OCI-LY1 (cell line): ENCODE results near the gene RASL12.

Source experiments
- H2AFZ ChIP-seq: fragments of 200-600 bp; sonication (generic), shearing (Covaris generic); 2 replicates; pipeline ENCODE4 v1.6.0; 2014; ENCODE audit warnings: antibody characterized with exemption, mild to moderate bottlenecking, low read length
- H3F3A ChIP-seq: fragments of 200-600 bp; sonication (generic), shearing (Covaris generic); 2 replicates; pipeline ENCODE4 v1.6.0; 2014; ENCODE audit warnings: mild to moderate bottlenecking, antibody characterized with exemption, low read length, moderate library complexity; ENCODE audit not compliant: insufficient read depth
- H3K27ac ChIP-seq: fragments of 200-600 bp; sonication (generic); 2 replicates; pipeline ENCODE4 v1.5.1; 2014; ENCODE audit warnings: low read length, mixed run types, mild to moderate bottlenecking, low read depth; ENCODE audit not compliant: poor library complexity, severe bottlenecking
- H3K27me3 ChIP-seq: fragments of 200-600 bp; sonication (generic); 2 replicates; pipeline ENCODE4 v1.6.0; 2014; ENCODE audit warnings: antibody characterized with exemption, mild to moderate bottlenecking, low read length, moderate library complexity; ENCODE audit not compliant: insufficient read depth
- H3K36me3 ChIP-seq: fragments of 200-600 bp; sonication (generic); 2 replicates; pipeline ENCODE4 v1.6.1; 2014; ENCODE audit warnings: mild to moderate bottlenecking, antibody characterized with exemption, low read length, moderate library complexity, mixed read lengths; ENCODE audit not compliant: insufficient read depth
- H3K4me1 ChIP-seq: fragments of 200-600 bp; sonication (generic); 2 replicates; pipeline ENCODE4 v1.5.1; 2014; ENCODE audit warnings: mild to moderate bottlenecking, low read length, moderate library complexity; ENCODE audit not compliant: insufficient read depth, severe bottlenecking
- H3K4me2 ChIP-seq: fragments of 200-600 bp; sonication (generic), shearing (Covaris generic); 2 replicates; pipeline ENCODE4 v1.6.1; 2014; ENCODE audit warnings: low read length
- H3K4me3 ChIP-seq: fragments of 200-600 bp; sonication (generic); 2 replicates; pipeline ENCODE4 v1.5.1; 2014; ENCODE audit warnings: low read length, low read depth, mild to moderate bottlenecking, mixed read lengths; ENCODE audit not compliant: poor library complexity, severe bottlenecking
- H3K79me2 ChIP-seq: fragments of 200-600 bp; shearing (Covaris generic); 2 replicates; pipeline ENCODE4 v1.6.1; 2016; ENCODE audit warnings: mixed run types, low read length, mixed read lengths; ENCODE audit not compliant: insufficient read depth
- H3K9ac ChIP-seq: fragments of 200-600 bp; sonication (generic), shearing (Covaris generic); 2 replicates; pipeline ENCODE4 v1.6.1; 2014; ENCODE audit warnings: mild to moderate bottlenecking, low read length, mixed read lengths
- H3K9me2 ChIP-seq: fragments of 200-600 bp; sonication (generic), shearing (Covaris generic); 2 replicates; pipeline ENCODE4 v1.6.1; 2014; ENCODE audit warnings: low read depth, mild to moderate bottlenecking, low read length, mixed read lengths
- H3K9me3 ChIP-seq: fragments of 200-600 bp; shearing (Covaris generic); 2 replicates; pipeline ENCODE4 v1.6.1; 2014; ENCODE audit warnings: low read length, mixed read lengths
- H4K20me1 ChIP-seq: fragments of 200-600 bp; sonication (generic), shearing (Covaris generic); 2 replicates; pipeline ENCODE4 v1.6.0; 2016; ENCODE audit warnings: mild to moderate bottlenecking, low read length; ENCODE audit not compliant: insufficient read depth
- EZH2 ChIP-seq: fragments of 200-600 bp; sonication (generic), shearing (Covaris generic); IDR thresholded peaks from 2 replicates; pipeline ENCODE4 v1.8.0; 2017; ENCODE audit warnings: borderline replicate concordance, mixed run types, mild to moderate bottlenecking, antibody characterized with exemption, low read length, moderate library complexity, mixed read lengths
- TF ChIP-seq, protein P1 (sequence below): fragments of 200-600 bp; sonication (generic), shearing (Covaris generic); IDR thresholded peaks from 2 replicates; pipeline ENCODE4 v1.5.1; 2017; ENCODE audit warnings: mild to moderate bottlenecking, antibody characterized with exemption, low read length, moderate library complexity, mixed read lengths

The RASL12 gene

DNA sequence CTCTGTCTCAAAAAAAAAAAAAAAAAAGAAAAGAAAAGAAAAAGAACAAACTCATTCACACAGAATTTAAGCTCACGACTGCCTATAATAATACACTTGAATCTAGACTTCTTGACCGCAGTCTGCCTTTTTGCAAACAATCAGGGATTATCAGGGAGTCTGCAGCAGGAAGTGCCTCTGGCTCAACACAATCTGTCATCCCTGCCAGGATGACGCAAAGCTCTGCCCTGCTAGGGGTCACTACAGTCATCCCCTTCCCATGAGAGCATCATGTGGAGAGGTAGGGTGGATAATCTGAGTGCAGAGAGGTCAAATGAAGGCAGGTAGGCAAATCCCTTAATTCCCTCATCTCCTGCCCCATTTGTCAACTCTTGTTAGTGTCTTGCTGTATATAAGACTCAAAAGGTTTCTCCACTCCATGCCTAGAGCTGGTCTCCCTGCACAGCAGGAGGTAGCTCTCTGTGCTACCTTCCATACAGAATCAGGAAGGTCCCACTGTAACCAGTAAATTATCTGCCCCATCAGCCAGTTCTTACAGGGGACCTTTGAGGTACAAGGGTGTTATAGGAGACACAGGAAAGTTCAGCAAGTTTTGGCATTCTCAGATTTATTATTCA lies 43.0 kb upstream of the RASL12 start:
- Histone ChIP-seq H3K4me1 (no peaks in the 10 kb centered on the region), H3K79me2 (no peaks in the 10 kb centered on the region), H3K4me3 (no peak overlapping the region), H4K20me1 (no peaks in the 10 kb centered on the region), H3K4me2 (no peak overlapping the region), H3K27me3 (no peaks in the 10 kb centered on the region), H3K27ac (no peak overlapping the region), H2AFZ (no peak overlapping the region), H3K36me3 (peaks cover 47% of the 10 kb centered on the region; the same call in 1 of the 2 replicates), H3K9ac (no peak overlapping the region), H3F3A (no peaks in the 10 kb centered on the region), H3K9me3 (no peaks in the 10 kb centered on the region), H3K9me2 (no peaks in the 10 kb centered on the region)
- TF ChIP-seq, protein P1, sequence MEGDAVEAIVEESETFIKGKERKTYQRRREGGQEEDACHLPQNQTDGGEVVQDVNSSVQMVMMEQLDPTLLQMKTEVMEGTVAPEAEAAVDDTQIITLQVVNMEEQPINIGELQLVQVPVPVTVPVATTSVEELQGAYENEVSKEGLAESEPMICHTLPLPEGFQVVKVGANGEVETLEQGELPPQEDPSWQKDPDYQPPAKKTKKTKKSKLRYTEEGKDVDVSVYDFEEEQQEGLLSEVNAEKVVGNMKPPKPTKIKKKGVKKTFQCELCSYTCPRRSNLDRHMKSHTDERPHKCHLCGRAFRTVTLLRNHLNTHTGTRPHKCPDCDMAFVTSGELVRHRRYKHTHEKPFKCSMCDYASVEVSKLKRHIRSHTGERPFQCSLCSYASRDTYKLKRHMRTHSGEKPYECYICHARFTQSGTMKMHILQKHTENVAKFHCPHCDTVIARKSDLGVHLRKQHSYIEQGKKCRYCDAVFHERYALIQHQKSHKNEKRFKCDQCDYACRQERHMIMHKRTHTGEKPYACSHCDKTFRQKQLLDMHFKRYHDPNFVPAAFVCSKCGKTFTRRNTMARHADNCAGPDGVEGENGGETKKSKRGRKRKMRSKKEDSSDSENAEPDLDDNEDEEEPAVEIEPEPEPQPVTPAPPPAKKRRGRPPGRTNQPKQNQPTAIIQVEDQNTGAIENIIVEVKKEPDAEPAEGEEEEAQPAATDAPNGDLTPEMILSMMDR, result no peak
- TF ChIP-seq EZH2, result no peak

DNA sequence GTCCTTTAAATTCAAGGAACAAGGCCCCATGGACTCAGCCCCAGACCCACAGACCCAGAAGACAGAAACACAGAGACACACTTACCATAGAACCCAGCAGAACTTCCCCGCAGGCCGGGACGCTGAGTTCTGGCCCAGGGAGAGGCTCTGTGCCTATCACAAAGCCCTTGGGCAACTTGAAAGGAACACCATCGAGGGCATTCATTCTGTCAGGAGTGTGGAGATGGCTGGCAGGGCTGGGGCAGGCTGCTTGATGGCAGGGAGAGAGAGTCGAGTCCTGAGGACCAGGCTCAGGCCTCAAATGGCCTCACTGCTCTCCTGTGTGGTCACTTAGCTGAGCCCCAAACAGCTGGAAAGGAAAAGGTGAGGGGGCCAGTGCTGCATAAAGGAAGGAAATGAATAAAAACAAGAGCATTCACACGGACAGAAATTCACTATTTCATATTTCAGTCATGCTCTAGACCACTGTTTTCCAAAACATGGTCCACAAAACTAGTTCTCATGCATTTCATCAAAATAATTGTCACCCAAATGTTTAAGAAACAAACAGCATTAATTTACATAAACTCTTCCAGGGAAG lies 38.3 kb upstream of the RASL12 start:
- no peak overlapping the region for H2AFZ ChIP-seq
- H3K9ac ChIP-seq, result no peak overlapping the region
- H4K20me1 ChIP-seq, result no peaks in the 10 kb centered on the region
- no peak overlapping the region for H3K27ac ChIP-seq
- H3K9me2 ChIP-seq, result no peaks in the 10 kb centered on the region
- no peaks in the 10 kb centered on the region for H3K27me3 ChIP-seq
- H3K36me3 ChIP-seq, result peaks cover 19% of the 10 kb centered on the region; the same call in 1 of the 2 replicates
- TF ChIP-seq EZH2, result no peak
- TF ChIP-seq, protein P1, result no peak
- H3K4me1 ChIP-seq, result no peaks in the 10 kb centered on the region
- H3K4me3 ChIP-seq, result no peak overlapping the region
- no peaks in the 10 kb centered on the region for H3K79me2 ChIP-seq
- no peak overlapping the region for H3K4me2 ChIP-seq
- no peaks in the 10 kb centered on the region for H3K9me3 ChIP-seq
- no peaks in the 10 kb centered on the region for H3F3A ChIP-seq

DNA sequence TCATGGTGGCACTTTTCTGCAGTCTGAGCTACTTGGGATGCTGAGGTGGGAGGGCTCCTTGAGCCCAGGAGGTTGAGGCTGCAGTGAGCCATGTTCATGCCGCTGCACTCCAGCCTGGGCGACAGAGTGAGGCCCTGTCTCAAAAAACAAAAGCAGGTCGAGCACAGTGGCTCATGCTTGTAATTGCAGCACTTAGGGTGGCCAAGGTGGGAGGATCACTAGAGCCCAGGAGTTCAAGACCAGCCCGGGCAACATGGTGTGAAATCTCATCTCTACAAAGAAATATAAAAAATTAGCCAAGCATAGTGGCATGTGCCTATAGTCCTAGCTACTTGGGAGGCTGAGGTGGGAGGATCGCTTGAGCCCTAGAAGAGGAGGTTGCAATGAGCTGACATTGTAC lies 37.2 kb upstream of the RASL12 start:
- no peaks in the 10 kb centered on the region for H3K4me1 ChIP-seq
- no peak overlapping the region for H3K27ac ChIP-seq
- no peak overlapping the region for H3K4me3 ChIP-seq
- no peak for TF ChIP-seq EZH2
- TF ChIP-seq, protein P1, result no peak
- peaks cover 14% of the 10 kb centered on the region; the same call in 1 of the 2 replicates for H3K36me3 ChIP-seq
- no peak overlapping the region for H2AFZ ChIP-seq
- no peaks in the 10 kb centered on the region for H3K9me2 ChIP-seq
- H3K9me3 ChIP-seq, result no peaks in the 10 kb centered on the region
- H3F3A ChIP-seq, result no peaks in the 10 kb centered on the region
- no peaks in the 10 kb centered on the region for H3K79me2 ChIP-seq
- H3K27me3 ChIP-seq, result no peaks in the 10 kb centered on the region
- H4K20me1 ChIP-seq, result no peaks in the 10 kb centered on the region
- H3K4me2 ChIP-seq, result no peak overlapping the region
- no peak overlapping the region for H3K9ac ChIP-seq
